ENCODE data around the gene MDM4.

The MDM4 gene, protein sequence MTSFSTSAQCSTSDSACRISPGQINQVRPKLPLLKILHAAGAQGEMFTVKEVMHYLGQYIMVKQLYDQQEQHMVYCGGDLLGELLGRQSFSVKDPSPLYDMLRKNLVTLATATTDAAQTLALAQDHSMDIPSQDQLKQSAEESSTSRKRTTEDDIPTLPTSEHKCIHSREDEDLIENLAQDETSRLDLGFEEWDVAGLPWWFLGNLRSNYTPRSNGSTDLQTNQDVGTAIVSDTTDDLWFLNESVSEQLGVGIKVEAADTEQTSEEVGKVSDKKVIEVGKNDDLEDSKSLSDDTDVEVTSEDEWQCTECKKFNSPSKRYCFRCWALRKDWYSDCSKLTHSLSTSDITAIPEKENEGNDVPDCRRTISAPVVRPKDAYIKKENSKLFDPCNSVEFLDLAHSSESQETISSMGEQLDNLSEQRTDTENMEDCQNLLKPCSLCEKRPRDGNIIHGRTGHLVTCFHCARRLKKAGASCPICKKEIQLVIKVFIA

DNA sequence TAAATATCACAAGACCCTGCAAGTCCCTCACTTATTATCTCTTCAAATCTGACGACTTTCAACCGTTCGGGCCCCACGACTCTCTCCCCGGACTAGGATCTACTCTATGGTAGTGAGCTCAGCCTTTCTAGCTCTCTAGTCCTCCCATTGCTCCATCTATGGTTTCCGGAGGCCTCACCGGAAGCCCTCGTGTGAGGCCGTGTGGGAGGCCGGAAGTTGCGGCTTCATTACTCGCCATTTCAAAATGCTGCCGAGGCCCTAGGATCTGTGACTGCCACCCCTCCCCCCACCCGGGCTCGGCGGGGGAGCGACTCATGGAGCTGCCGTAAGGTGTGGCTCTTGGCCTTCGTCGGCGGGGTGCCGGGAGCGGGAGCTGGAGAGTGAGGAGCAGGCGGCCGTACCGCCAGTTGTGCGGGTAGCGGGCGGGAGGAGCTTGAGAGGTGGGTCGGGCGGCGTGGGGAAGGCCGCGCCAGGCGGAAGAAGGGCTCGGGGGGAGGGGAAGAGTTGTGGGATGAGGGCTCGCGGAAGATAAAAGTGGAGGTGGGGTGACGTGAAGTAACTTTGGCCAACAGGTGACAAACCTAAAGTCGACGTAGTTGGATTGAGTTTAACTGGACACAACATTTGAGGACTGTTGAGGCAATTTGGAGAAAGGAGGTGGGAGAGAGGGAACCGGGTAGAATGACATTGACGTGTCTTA lies at the start of gene MDM4:
MDM4 (plus strand) TSS at position 227 of the 700 bp plus-strand sequence. CDS start 9,113 bp downstream, outside the sequence.
- H3K4me3 Mint-ChIP-seq = no peak within 1 kb of the TSS
- intact Hi-C loops (cut with micrococcal nuclease) = loop anchor here (1.0 kb wide), 1 partner anchor 9 kb away; no protein-coding TSS in a partner anchor
- H3K4me1 Mint-ChIP-seq (ENCODE audit: low read depth) = peaks cover 63% of the 10 kb centered on the region
- H3K9me3 Mint-ChIP-seq = no peaks in the 10 kb centered on the region
- H3K27ac Mint-ChIP-seq = no peak within 1 kb of the TSS
- no peaks in the 10 kb centered on the region for H3K27me3 Mint-ChIP-seq
- peaks cover 27% of the 10 kb centered on the region for H3K36me3 Mint-ChIP-seq (ENCODE audit: low read depth)

DNA sequence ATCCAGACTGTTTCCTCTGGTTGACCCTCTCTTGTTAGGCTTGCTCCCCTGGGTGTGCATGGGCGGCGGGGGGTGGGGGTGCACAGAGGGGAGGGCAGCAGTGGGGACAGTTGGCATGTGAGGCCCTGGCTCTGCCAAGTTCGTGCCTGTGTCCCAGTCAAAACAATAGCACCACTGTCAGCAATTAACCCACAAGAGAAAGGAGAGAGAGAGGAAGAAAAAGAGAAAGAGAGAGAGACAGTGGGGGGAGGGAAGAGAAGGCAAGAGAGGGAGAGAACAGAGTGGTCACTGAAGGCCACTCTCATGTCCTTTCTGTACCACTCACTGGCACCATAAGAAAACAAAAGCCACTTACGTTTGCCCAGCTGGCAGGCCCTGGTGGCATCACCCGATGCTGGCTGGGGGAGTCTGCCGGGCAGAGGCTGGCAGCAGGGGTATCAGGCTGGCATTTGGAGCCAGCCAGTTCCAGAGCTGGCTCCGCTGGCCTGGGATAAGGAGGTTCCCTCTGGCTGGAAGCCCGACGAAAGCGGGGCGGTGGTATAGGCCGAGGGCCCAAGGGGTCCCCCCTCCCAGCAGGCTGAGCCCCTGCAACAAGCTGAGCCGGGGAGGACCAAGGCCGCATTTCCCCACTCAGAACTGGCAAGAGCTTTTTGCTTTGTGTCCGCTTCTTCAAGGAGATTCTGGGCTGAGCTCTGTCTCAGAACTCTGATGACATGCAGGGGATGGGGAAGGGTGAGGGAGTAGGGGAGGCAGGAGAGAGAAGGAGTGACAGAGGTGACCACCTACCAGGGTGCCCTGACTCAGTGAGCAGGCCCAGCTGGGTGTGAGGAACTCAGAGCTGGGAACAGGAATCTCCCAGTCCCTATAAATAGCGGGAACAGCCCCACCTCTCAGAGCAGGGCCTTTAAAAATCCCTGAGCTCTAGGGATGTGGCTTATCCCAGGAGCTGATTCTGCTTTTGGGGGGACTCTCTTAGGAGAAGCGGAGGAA lies 49.5 kb upstream of the MDM4 start:
- H3K9me3 Mint-ChIP-seq = no peaks in the 10 kb centered on the region
- no peaks in the 10 kb centered on the region for H3K36me3 Mint-ChIP-seq (ENCODE audit: low read depth)
- H3K4me3 Mint-ChIP-seq = no peak overlapping the region
- no peaks in the 10 kb centered on the region for H3K27me3 Mint-ChIP-seq
- H3K4me1 Mint-ChIP-seq (ENCODE audit: low read depth) = peaks cover 45% of the 10 kb centered on the region
- intact Hi-C loops (cut with micrococcal nuclease) = no loop called here
- peak overlapping the region; percentile 78 for H3K27ac Mint-ChIP-seq

DNA sequence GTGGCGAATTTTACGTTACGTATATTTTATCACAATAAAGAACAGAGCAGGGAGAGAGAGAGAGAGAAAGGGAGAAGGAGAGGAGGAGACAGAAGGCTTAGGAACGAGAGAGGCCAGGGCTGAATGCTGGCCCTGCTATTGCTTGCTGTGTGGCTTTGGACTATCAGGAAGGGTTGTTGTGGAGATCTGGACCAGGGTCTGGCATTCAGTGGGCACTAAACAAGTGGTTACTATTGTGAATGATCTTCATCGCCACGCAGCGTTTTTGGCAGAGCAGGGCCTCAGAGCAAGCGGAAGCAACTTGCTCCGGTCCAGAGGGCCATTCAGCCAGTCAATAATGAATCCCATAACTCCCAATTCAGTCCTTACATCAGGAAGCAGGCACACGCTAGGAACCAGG lies 48.0 kb upstream of the MDM4 start:
- Mint-ChIP-seq H3K4me1 (ENCODE audit: low read depth) (peaks cover 39% of the 10 kb centered on the region), H3K27ac (no peak overlapping the region), H3K4me3 (no peak overlapping the region), H3K9me3 (no peaks in the 10 kb centered on the region), H3K36me3 (ENCODE audit: low read depth) (no peaks in the 10 kb centered on the region), H3K27me3 (no peaks in the 10 kb centered on the region)
- intact Hi-C loops (cut with micrococcal nuclease) = no loop called here

DNA sequence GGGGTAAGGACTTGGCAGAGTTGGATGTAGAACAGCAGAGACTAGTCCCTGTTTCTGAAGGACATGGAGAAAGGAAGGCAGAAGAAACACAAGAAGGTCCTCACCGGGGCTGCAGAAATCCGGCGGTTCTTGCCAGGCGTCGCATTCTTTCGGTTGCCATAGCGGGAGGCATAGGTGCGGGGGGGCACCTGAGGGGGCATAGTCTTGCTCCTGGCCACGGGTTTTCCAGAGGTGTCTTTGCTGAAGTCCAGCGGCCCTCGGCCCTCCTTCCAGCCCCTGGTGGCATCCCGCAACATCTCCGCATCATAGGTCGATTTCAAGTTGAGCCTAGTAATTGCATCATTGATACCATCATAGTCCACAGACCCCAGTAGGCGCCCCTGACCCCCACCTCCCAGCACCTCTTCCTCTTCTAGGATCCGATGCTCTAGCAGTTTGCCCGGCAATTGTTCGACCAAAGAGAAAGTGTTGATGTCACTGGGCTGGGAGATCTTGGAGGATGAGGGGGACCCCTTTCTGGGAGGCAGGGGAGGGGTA lies 47.4 kb upstream of the MDM4 start:
- Mint-ChIP-seq H3K27ac (no peak overlapping the region), H3K4me1 (ENCODE audit: low read depth) (peaks cover 34% of the 10 kb centered on the region), H3K4me3 (no peak overlapping the region), H3K36me3 (ENCODE audit: low read depth) (no peaks in the 10 kb centered on the region), H3K9me3 (no peaks in the 10 kb centered on the region), H3K27me3 (no peaks in the 10 kb centered on the region)
- intact Hi-C loops (cut with micrococcal nuclease) = no loop called here

DNA sequence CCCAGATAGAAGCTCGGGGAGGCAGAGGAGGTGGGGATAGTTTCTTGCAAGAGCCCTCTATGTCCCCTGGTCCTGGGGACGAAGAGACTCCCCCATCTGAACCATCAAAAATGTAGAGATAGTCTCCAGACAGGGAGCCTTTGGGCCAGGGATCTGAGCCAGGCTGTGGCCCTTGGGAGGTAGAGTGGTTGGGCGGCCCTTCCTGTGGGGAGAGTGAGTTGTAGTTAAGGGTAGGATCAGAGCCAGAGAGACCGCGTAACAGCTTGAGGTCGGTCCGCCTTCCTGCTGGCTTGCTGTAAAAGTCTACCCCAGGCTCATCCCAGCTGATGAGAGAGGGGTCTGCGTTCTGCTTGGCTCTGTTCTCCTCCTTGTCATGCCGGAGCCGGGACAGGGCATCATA lies 46.9 kb upstream of the MDM4 start:
- Mint-ChIP-seq H3K27ac (no peak overlapping the region), H3K27me3 (peaks cover 1% of the 10 kb centered on the region), H3K4me3 (no peak overlapping the region), H3K4me1 (ENCODE audit: low read depth) (peaks cover 30% of the 10 kb centered on the region), H3K9me3 (no peaks in the 10 kb centered on the region), H3K36me3 (ENCODE audit: low read depth) (no peaks in the 10 kb centered on the region)
- intact Hi-C loops (cut with micrococcal nuclease) = no loop called here

DNA sequence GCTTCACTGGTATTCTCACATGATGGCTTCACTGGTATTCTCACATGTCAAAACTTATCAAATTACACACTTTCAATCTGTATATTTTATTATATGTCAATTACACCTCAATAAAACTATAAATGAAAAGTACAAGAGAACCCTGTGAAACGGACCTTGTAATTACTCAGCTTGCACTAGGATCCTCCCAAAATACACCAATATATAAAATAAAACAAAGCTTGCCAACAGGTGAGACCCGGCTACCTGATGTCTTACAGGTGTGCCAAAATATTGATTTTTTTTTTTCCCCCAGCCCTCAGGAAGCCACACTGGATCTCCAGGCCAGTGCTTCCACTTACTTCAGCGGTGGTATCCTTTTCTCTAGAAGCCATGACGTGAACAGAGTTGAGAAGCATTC lies 44.5 kb upstream of the MDM4 start:
- peaks cover 4% of the 10 kb centered on the region for H3K27me3 Mint-ChIP-seq
- no peak overlapping the region for H3K4me3 Mint-ChIP-seq
- H3K9me3 Mint-ChIP-seq = no peaks in the 10 kb centered on the region
- intact Hi-C loops (cut with micrococcal nuclease) = no loop called here
- H3K4me1 Mint-ChIP-seq (ENCODE audit: low read depth) = peaks cover 29% of the 10 kb centered on the region
- no peaks in the 10 kb centered on the region for H3K36me3 Mint-ChIP-seq (ENCODE audit: low read depth)
- H3K27ac Mint-ChIP-seq = no peak overlapping the region

DNA sequence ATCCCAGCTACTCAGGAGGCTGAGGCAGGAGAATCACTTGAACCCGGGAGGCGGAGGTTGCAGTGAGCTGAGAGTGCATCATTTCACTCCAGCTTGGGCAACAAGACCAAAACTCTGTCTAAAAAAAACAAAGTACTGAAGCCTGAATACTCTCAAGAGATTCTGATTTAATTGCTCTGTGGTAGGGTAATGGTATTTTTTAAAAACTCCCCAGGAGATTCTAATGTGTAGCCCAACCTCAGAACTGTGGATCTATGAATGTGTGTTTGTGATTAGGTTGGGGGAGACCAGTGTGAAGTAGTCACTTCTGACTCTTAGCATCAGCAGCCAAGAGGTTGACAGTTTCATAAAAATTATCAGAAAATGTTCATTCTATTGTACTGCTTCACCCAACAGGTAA lies 43.5 kb upstream of the MDM4 start:
- Mint-ChIP-seq H3K36me3 (ENCODE audit: low read depth) (no peaks in the 10 kb centered on the region), H3K9me3 (no peaks in the 10 kb centered on the region), H3K4me3 (no peak overlapping the region), H3K4me1 (ENCODE audit: low read depth) (peaks cover 33% of the 10 kb centered on the region), H3K27ac (no peak overlapping the region), H3K27me3 (peaks cover 4% of the 10 kb centered on the region)
- intact Hi-C loops (cut with micrococcal nuclease) = no loop called here

DNA sequence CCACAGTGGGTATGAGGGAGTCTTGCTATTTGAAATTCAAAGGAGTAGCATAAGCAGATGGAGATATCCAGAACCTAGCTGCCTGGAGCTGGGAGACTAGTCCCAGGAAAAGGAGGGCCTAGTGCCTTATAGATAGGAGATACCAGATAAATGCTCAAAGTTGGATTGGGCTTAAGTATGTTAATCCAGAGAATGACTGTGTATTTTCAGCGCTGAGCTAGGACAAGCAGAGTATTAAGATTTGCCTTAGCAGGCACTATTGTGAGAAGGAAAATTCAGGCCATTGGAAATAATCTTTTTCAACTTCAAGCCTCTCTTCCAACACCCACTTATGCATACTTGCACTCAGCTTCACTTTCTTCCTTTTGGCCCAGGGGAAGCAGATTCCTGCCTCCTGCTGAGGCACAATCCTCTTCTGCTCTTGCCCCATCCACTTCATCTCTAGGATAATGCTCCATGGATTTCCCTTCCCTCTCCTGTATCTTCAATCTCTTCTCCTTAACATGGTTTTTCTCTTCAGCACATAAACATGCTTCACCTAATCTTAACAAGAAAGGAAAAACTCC lies 42.7 kb upstream of the MDM4 start:
- Mint-ChIP-seq H3K9me3 (no peaks in the 10 kb centered on the region), H3K4me1 (ENCODE audit: low read depth) (peaks cover 42% of the 10 kb centered on the region), H3K36me3 (ENCODE audit: low read depth) (no peaks in the 10 kb centered on the region), H3K27me3 (peaks cover 4% of the 10 kb centered on the region), H3K27ac (no peak overlapping the region), H3K4me3 (no peak overlapping the region)
- intact Hi-C loops (cut with micrococcal nuclease) = no loop called here

DNA sequence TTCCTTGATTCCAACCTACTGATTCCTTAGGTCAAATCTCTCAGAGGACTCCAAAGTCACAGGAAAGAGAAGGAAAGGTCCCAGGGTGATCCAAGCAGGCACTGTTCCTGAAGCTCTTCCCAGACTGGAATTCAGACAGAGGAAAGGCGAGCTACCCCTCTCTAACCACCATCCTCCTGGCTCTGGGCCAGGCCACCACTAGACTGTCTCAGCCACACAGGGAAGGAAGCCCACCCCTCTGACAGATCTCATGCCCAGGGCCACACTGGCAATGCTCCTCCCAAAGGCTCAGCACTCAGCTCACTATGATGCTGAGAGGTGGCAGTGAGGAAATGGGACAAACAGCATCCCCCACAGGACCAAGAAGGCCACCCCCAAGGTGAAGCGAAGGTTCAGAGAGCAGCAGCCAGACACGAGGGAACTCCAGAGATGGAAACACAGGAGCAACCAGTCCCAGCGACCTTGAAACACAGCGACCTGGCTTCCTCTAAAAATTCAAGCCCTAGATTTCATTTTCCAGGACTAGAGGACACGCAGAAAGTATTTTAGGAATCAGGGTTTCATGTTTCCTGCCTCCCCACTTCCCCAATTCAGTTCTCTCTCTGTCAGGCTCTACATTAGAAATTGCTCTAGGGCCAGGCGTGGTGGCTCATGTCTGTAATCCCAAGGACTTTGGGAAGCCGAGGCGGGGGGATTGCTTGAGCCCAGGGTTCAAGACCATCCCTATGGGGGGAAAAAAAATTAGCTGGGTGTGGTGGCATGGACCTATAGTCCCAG lies 40.4 kb upstream of the MDM4 start:
- Mint-ChIP-seq H3K4me3 (no peak overlapping the region), H3K27ac (peak overlapping the region; percentile 33), H3K4me1 (ENCODE audit: low read depth) (peaks cover 63% of the 10 kb centered on the region)

DNA sequence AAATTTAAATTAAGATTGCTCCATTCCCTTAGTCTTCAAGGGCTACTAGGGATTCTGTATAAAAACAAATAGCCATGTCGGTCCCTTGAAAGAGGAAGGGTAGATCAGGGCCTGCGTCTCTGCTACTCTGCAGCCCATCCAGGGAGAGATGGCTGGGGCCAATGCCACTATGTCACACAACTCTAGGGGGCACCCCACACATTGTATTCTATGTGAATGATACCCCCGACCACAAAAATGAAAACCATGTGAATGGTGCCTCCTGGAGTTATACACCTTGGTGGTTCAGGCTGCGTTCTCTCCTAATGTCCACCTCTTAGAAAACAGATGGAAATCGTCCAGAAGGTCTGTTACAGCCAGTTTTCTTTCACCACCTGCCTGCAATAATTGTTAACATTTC lies 39.6 kb upstream of the MDM4 start:
- no peak overlapping the region for H3K4me3 Mint-ChIP-seq
- no peaks in the 10 kb centered on the region for H3K9me3 Mint-ChIP-seq
- peaks cover 70% of the 10 kb centered on the region for H3K4me1 Mint-ChIP-seq (ENCODE audit: low read depth)
- no peak overlapping the region for H3K27ac Mint-ChIP-seq
- no peaks in the 10 kb centered on the region for H3K36me3 Mint-ChIP-seq (ENCODE audit: low read depth)
- intact Hi-C loops (cut with micrococcal nuclease) = no loop called here
- peaks cover 8% of the 10 kb centered on the region for H3K27me3 Mint-ChIP-seq

More for the DNA sequence above, 40.4 kb upstream of the MDM4 start:
- H3K36me3 Mint-ChIP-seq (ENCODE audit: low read depth) = no peaks in the 10 kb centered on the region
- no peaks in the 10 kb centered on the region for H3K9me3 Mint-ChIP-seq
- H3K27me3 Mint-ChIP-seq = peaks cover 6% of the 10 kb centered on the region
- intact Hi-C loops (cut with micrococcal nuclease) = no loop called here

DNA sequence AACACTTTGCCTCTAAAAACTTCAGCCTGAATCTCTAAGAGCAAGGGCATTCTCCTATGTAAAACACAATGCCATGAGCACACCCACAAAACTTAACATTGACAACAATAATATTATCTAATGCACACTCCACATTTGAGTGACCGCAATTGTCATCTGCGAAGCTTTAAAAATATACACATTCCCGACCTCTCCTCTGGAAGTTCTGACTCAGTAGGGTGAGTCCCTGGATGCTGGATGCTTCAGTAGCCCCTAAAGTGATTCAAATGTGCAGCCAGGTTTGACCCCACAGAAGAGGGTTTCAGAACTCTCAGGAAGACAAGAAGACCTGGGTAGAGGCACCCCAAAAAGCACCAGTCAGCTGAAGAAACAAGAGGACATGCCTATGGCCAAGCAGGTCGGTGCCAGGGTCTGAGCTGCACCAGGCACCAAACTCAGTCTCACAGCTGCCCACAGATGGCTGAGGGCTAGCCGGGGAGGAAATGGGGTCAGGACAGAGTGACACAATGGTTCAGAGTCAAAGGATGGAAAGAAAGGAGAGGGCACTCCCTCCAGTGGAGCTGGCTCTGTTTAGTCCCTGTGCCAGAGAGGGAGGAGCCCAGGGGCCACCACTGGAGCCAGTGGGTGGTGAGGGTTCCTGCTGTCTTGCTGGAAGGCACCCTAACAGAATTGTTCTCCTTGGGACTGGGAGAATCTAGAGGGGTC lies 39.0 kb upstream of the MDM4 start:
- intact Hi-C loops (cut with micrococcal nuclease) = no loop called here
- Mint-ChIP-seq H3K4me3 (no peak overlapping the region), H3K4me1 (ENCODE audit: low read depth) (peaks cover 76% of the 10 kb centered on the region), H3K36me3 (ENCODE audit: low read depth) (no peaks in the 10 kb centered on the region), H3K27me3 (peaks cover 8% of the 10 kb centered on the region), H3K9me3 (no peaks in the 10 kb centered on the region), H3K27ac (no peak overlapping the region)

DNA sequence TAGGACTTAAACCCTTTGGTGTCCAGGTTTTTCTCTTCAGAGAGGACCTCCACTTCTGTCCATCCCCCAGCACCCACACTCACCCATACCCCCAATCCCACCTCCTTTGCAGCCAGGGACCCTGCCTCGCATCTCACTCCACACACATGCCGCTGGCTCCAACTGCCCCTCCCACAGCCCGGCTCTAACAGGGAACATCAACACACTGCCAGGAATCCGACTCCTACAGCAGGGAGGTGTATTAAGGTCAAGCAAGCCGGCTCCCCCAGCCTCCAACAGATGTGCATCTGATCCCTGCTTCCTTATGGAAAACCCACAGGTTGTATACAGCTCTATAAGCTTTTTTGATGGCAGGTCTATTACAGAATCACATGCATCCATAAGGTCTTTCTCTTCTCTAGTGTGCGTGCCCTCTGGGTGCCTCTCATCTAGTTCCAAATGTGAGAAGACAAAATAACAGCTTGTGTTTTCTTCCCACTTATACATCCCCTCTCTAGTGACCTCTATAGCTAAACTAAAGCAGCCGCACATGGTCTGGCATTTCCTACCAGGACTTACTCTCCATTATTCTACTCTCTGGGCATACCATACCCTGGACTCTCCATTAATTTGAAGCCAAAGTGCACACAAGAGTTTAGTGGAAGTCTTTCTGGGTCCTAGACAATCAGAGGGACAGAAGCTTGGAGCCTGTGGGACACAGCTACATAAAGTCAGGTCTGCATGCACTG lies 37.9 kb upstream of the MDM4 start:
- H3K9me3 Mint-ChIP-seq = no peaks in the 10 kb centered on the region
- peaks cover 77% of the 10 kb centered on the region for H3K4me1 Mint-ChIP-seq (ENCODE audit: low read depth)
- intact Hi-C loops (cut with micrococcal nuclease) = no loop called here
- H3K27me3 Mint-ChIP-seq = peaks cover 8% of the 10 kb centered on the region
- H3K36me3 Mint-ChIP-seq (ENCODE audit: low read depth) = no peaks in the 10 kb centered on the region
- no peak overlapping the region for H3K27ac Mint-ChIP-seq
- H3K4me3 Mint-ChIP-seq = no peak overlapping the region
